GM04503 (cell line): ENCODE data around the gene AWAT1.
"Not testable (repeated sequence)": the region's sequence is repeated elsewhere in the genome, so short reads cannot be mapped to it uniquely, and the experiment has no call there.

Experiments
- DNase-seq: peaks from one replicate; pipeline ENCODE4 v3.0.0-alpha.2; 2012; ENCODE audit warnings: low read depth

The AWAT1 gene

DNA sequence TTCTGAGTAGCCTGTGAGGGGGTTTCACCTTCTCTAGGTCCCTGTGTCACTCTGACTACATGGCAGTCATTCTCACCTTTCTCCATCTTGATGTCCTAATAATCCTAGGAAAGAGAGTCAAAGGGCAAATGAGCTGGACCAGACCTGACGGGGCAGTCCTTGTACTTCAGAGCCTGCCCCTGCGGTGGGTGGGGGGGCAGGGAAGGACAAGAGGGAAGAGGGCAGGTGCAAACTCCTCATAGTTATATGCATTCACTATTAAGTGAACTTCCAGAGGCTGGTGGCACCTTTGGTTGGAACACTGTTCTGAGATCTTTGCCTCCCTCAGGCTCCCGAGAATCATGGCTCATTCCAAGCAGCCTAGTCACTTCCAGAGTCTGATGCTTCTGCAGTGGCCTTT is at the start of gene AWAT1:
Gene AWAT1, plus strand, starts transcription at position 301 of the 400 bp plus-strand sequence. Its CDS starts 41 bp downstream, at position 342.
- DNase-seq, result no peak

DNA sequence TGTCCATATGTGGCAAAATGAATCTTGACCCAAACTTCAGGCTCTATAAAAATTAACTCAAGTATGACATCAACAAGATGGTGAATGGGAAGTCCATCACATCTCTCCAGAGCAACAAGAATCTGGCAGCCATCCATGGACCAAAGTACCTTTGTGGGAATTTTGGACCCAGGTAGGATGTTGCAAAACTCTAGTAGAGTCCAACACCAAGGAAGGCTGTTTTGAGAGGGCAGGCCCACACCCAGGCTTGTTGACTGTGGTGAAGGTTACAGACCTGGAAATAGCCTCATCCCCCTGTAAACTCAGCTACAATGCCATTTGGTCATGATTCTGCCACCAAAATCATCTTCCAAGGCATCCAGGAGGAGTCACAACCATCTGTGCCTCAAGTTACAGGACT is 44.2 kb upstream of the AWAT1 start:
- no peak for DNase-seq

DNA sequence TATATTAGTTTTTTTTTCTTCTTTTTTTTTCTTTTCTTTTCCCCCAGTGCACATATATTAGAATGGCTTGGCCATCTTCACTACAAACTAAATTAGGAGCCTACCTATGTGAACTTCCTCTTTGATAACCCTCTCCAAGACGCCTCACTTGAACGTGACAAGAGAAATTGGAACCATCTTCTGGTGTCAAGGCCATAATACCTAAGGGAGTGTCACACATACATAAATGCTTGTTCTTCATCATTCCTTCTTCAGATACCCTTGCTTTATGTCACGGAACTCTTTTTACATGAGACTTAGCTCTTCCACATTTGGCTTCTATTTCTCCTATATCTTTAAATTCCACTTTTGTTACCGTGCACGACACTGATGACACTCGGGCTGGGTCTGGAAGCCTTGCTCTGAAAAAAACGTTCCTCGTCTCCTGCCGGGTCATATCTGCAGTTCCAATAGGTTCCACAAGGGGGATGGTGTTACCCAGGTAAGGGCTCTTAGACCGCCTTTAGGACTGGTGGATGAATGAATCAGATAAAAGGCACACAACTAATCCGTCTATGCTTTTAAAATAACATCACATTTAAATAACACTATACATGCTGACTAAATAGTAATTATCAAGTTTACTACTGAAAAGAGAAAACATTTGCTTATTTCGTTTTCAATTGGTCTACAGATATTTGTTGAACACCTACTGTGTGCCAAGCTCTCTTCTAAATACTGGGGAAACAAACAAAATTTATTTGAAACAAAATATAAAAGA is 37.3 kb upstream of the AWAT1 start:
- DNase-seq, result no peak

DNA sequence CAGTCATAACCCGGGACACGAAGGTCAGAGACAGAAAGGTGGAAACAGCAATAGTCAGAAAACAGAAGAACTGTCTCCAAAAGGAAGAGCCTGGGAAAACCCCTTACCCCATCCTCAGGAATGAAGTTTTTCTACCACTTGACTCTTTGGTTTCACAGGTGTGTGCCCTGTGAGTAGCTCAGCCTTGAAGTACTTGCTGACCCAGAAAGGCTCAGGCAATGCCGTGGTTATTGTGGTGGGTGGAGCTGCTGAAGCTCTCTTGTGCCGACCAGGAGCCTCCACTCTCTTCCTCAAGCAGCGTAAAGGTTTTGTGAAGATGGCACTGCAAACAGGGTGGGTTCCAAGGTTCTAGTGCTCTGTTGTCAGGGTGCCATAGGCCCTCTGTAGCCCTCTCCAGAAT is 32.7 kb upstream of the AWAT1 start:
- no peak for DNase-seq

DNA sequence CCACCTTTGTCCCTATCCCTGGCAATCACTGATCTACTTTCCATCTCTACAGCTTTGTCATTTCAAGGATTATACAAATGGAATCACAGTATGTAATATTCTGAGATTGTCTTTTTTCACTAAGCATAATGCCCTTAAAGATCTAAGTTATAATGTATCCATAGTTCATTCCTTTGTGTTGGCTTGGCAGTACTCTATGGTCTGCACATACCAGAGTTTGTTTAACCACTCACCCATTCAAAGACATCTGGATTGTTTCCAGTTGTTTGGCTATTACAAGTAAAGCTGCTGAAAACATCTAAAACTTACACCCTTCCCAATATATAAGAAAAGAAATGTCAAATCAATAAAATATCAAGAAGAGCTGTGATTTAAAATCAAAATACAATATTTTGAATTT is 26.0 kb upstream of the AWAT1 start:
- DNase-seq, result no peak

DNA sequence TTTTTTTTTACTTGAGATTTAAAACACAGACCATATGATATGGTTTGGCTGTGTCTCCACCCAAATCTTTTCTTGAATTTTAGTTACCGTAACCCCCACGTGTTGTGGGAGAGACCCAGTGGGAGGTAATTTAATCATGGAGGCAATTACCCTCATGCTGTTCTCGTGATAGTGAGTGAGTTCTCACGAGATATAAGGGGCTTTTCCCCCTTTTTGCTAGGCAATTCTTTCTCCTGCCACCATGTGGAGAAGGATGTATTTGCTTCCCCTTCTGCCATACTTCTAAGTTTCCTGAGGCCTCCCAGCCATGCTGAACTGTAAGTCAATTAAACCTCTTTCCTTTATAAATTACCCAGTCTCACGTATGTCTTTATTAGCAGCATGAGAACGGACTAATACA is 24.9 kb upstream of the AWAT1 start:
- not testable (repeated sequence) for DNase-seq

DNA sequence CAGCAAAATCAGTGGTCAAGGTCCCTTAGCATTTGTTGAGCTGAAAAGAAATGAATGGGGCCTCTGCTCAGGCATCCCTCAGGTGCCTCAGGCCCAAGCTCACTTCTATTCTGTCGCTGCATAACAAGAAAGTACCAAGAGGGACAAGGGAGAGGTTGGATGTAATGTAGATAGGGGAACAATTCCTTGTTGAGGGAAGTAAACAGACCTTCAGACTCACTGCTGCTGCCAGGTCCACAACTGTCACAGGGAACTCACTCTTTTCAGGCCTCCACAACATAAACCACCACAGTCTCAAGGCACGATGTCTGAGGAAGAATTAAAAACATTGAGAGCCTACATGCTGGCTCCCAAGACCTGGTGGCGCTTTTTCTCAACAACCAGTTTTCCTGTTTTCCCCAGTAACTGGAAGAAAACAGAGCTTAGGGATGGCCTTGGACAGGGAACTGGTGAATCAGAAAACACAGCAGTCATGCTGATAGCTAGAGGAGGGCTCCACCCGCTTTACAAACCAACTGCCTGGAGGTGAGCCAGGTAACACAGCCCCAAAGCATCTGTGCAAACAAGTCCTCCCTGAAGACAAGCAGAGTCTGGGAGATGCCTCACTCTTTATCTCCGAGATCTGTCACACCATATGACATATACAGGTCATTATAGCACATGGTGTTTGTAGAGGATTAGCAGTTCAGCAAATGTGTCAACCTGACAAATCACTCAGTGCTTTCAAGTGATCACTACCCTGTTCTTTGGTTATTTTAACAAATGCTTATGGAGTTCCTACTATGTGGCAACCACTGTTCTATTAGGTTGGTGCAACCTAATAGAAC is 14.3 kb upstream of the AWAT1 start:
- DNase-seq, result peak; percentile 5

DNA sequence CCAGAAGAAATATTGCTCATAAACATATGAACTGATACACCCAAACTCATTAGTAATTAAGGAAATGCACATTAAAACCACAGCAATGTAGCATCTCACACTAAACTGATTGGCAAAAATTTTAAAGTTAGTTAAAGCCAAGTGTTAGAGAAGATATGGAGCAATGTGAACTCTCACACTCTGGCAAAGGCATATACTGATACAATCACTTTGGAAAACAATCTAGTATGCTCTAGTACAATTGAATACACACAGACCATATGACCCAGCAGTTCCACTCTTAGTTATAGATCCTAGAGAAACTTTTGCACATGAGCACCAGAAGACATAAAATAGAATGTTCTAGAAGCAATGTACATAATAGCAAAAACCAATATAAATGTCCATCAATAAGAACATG is 8.4 kb upstream of the AWAT1 start:
- no peak for DNase-seq

DNA sequence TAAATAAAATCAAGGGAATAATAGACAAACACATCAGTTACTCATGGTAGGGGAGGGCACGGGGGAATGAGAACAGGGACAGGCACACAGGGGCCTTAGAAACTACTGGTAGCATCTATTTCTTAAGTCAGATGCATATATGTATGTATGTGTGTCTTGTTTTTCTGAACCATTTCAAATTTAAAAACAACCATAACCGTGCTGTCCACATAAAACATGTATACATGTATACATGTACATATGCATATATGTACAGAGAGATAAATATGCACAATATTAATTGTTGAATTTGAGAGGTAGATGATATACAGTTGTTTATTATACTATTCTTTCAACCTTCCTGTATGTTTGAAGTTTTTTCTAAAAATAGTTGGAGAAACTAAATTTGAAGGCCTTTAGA is 7.8 kb upstream of the AWAT1 start:
- DNase-seq, result no peak

DNA sequence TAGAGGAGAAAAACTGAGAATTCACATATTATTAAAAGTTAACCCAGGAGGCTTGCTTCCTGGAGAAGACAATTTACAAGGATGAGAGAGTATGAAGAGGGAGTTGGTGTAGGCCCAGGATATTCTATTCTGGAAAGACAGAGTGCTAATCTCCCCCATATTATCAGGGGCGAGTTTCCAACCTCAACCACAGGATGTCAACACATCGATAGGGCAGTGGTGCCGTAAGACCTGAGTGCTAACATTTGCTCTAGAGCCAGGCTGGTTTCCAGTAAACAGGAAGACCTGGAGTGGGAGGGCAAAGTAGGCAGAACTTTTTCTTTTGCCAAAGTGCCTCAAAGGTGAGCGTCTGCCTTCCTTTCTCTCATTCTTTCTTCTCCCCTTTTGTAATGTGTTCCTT is 2.8 kb upstream of the AWAT1 start:
- DNase-seq, result no peak

DNA sequence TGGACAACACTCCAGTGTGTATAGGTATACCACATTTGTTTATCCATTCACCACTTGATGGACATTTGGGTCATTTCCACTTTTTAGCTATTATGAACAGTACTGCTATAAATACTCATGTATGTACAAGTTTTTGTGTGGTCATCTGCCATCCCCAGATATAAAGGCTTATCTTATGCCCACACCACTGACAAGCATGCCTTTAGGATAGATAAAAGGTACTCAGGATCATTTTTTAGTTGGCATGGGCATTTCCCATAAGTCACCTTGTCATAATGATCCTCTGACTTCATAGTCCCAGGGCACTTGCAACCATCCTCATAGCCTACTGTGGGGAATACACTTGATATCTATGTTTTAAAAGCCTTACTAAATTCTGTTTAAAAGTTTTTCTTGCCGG is 6.3 kb downstream of the AWAT1 start:
- DNase-seq, result no peak

DNA sequence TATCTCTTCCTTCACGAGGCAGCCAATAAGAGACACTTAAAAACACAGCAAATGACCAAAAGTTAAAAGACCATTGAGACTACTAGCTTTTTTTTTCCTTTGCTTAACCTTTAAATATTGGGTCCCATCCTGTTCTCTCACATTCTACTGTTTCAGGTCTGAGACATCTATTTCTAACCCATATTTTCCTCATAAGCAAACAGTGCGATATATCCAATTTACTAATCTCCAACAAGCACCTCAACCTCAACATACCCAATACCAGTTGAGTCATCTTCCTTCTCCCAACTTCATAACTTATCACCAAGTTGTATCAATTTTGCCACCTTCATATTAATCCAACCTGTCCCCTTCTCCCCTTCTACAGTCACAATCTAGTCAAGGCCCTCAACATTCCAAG is 7.0 kb downstream of the AWAT1 start:
- DNase-seq, result no peak

DNA sequence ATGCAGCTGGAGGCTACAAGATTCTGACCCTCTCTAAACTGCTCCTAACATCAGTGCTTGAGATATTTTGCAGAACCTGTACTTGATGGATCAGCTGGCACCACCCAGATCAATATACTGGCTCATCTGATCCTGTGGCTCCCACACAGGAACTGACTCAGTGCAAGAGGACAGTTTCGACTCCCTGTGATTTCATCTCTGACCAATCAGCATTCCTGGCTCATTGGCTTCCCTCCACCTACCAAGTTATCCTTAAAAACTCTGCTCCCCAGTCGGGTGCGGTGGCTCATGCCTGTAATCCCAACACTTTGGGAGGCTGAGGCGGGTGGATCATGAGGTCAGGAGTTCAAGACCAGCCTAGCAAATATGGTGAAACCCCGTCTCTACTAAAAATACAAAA is 9.1 kb downstream of the AWAT1 start:
- not testable (repeated sequence) for DNase-seq

DNA sequence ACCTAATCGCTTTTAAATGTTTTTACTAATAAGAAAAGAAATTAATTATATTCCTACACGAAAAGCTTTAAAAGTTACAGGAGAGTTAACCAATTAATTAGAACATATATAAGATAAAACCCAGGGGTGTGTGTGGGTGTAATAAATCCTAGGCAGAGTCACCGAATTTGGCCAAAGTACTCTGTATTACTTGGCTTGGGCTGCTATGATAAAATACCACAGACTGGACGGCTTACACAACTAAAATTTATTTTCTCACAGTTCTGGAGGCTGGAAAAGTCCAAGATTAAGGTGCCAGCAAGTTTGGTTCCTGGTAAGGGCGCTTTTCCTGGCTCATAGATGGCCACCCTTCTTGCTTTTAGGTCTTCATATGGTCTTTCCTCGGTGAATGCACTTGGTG is 10.4 kb downstream of the AWAT1 start:
- no peak for DNase-seq

DNA sequence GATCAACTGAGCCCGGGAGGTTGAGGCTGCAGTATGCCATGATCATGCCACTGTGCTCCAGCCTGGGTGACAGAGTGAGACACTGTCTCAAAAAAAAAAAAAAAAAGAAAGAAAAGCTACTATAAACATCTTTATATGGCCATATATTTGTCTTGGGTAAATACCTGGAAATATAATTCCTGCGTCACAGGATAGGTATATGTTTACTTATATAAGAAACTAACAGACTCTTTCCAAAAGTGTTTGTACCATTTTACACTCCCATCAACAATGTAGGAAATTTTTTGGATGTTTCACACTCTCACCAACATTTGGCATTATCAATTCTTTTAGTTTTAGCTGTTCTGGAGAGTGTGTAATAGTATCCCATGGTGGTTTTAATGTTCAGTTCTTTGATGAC is 12.8 kb downstream of the AWAT1 start:
- no peak for DNase-seq

DNA sequence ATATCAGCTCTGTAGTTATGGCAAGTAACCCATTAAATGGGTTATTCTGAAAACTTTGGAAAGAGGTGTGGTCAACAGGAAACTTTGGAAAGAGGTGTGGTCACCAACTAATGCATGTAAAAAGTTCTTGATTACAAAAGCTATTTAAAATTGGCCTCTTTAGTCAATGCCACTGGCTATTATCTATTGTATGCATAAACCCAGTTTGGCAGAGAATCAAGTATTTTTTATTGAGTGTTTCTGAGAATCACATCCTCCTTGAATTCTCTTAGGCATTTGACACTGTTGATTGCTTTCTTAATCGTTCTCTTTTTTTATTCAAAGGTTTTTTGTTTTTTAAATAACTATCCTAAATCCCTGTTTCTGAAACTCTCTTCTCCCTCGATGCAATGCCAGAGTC is 18.0 kb downstream of the AWAT1 start:
- DNase-seq, result no peak

DNA sequence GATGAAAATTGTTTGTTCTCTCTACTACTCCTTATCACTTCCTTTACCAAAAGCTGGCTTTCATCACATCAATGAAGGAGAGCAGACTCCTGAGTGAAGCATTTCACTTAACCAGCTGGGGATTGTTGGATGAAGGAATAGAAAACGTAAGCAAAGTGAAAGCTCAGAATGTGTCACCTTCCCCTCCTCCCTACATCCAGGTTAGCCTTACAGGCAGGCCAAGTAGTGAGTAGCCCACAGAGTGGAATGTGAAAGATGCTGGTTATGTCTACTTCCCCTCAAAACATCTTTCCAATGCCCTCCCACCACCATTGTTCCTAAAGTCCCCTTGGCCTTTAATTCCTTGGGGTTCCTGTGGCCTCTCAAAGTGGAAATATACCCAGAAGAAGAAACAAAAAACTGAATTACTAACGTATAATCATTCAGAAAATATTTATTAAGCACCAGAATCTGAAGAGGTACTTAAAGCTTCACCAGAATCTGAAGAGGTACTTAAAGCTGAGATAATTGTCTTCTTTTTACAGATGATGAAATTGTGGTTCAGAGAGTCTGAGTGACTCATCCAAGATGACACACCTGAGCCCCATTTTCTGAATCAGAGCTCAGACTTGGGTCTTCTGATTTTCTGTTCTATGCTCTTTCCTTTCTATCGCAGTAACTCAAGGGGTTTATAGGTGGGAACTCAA is 19.1 kb downstream of the AWAT1 start:
- DNase-seq, result no peak

DNA sequence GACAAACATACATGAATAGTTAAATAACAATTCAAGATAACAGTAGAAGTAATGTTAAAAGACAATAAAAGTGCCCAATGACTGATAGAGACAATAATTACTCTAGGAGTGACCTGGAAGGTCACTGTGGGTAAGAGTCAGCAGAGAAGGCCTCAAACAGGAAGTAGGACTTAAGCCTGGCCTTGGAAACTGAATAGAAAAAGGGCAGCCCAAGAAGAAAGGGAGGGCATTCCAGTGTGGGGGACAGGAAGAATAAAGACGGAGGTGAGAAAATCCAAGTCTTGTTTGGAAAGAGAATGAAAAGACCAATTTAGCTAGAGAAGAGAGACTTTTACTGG is 19.6 kb downstream of the AWAT1 start:
- no peak for DNase-seq

DNA sequence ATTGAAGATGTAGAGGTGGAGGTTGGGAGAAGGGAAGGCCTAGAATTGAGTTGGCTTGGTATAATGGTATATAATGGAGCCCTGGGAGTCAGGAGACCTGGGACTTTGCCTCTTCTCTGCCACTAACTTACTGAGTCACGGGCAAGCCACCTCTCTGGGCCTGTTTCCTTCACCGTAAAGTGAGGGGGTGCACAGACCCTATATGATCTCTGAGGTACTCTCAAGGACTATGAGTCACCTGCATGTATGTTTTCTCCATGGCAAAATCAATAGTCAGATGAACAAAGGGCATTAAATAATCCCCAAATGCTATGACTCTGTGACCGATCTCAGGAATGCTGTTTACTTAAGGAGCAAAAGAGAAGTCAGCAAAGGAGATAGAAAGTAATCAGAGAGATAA is 20.5 kb downstream of the AWAT1 start:
- DNase-seq, result no peak

DNA sequence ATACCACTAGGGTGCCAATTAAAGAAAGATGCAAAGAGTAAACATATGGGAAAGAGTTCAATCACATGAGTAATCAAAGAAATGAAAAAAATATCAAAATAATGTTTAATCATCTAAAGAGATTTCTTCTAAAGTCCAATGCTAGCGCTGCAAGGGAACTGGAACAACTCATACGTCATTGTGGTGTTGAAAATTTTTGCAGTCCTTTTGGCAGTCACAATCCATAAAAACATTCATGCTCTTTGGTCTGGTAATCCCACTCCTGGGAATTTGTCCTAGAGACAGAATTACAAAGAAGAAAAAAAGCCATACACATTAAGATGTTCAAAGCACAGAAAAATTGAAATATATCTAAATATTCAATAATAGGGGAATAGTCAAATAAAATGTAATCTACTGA is 21.0 kb downstream of the AWAT1 start:
- DNase-seq, result no peak

DNA sequence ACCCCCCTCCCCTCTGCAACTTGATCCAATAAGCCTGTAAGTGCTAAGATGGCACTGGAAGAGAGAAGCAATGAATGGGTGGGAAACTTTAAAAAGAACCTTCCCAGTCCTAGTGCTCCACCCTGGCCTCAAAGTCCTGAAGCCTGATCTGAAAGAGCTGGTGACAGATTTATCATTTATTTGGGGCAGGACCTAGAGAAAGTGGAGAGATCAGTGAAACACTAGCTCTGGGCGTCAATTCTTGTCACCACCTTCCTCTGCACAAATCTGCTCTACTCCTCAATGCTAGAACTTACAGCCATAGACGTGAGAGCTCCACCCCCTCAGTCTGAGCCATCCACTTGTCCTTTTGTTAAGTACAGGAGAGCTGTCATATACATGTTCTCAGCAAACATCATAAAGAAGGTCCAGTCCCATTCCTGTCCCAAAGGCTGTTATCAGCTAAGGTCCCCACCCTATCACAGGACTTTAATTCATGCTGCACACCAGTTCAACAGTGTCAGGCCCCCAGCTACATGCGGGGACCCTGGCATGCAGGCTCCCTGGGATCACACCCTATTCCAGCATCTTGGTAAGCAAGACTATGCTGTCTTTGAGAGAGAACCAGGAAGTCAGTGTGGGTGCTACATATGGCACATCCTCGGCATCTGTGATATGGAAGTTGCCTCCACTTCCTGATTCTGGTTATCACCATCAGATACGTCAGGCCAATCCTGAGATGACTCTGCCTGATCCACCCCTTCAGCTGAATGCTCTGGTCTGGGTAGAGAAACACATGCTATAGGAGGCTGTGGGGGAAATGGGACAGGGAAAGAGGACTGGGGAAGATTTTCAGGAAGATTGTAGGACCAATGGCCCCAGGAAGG is 23.2 kb downstream of the AWAT1 start:
- no peak for DNase-seq

DNA sequence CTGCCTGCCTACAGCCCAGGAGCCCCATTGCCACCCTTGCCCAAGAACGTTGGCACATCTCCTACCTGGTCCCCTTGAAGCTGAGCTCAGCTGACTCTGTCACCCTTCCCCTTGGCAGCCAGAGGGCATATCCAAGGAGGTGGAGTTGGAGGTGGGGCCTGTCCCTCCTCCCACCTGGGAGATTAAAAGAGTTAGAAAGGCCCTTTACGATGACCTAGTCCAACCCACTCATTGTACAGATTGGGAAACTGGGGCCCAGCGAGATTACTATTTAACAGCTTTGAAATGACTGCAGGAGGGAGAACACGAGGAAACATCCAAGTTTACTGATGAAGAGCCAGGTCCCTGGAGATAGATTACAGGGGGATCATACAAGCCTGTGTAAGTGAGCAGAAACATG is 25.6 kb downstream of the AWAT1 start, which contains the start of gene P2RY4:
Gene P2RY4, minus strand, starts transcription at position 101 of the 400 bp plus-strand sequence. CDS start 580 bp downstream, outside the sequence.
- DNase-seq, result no peak
